Endothelial cell of umbilical vein (primary cell): Measurements from ENCODE around the gene DOLPP1. TPM values are rescaled to one million over a fixed set of nuclear protein-coding genes. Genes with fewer than 3 reads are reported as not detected.

Source experiments
- BruUV-seq: library from RNA; stranded (reverse); fragments of 400-500 nt; replicated peaks from 2 replicates; lab custom pipeline; 2021; lab: Mats Ljungman, UMichigan
- CTCF ChIA-PET: fragments of 300-600, 350-600 bp; sonication (Branson Sonifier 250); formaldehyde crosslinking; loops from one replicate; lab custom pipeline; 2021; ENCODE audit warnings: antibody characterized with exemption, inconsistent platforms; lab: Charles Lee
- POLR2A ChIA-PET: fragments of 300-600, 350-600 bp; sonication (Branson Sonifier 250); formaldehyde crosslinking; loops from one replicate; lab custom pipeline; 2021; ENCODE audit warnings: antibody characterized with exemption, inconsistent platforms; lab: Charles Lee
- DNase-seq: peaks from one replicate; pipeline ENCODE4 v3.0.0-alpha.2; 2011; ENCODE audit warnings: low read depth, low spot score
- FAIRE-seq: peaks from 2 replicates; lab custom pipeline; 2011; peaks lifted over from hg19 to GRCh38; lab: Jason Lieb, UNC
- H2AFZ ChIP-seq: 2 replicates; pipeline ENCODE4 v1.6.0; 2012; ENCODE audit warnings: low read depth, low read length, control low read depth, inconsistent platforms
- H3K27ac ChIP-seq: 2 replicates; pipeline ENCODE4 v1.5.1; 2011; ENCODE audit warnings: low read depth, mild to moderate bottlenecking, control low read depth, low read length, moderate library complexity; ENCODE audit not compliant: insufficient read depth
- H3K27me3 ChIP-seq, 2 experiments: 2 replicates each; pipeline versions ENCODE4 v1.6.0 to v1.6.1; 2011; ENCODE audit warnings: low read length in 2 of 2, mixed read lengths in 1 of 2; ENCODE audit not compliant: control insufficient read depth in 2 of 2, insufficient read depth in 2 of 2
- H3K36me3 ChIP-seq, 2 experiments: 2 replicates in 1 of 2; 3 replicates in 1 of 2; pipeline ENCODE4 v1.5.1; 2011; ENCODE audit warnings: low read length in 2 of 2, mild to moderate bottlenecking in 1 of 2, moderate library complexity in 1 of 2; ENCODE audit not compliant: control insufficient read depth in 2 of 2, insufficient read depth in 2 of 2; ENCODE audit errors: extremely low read depth in 1 of 2
- H3K4me1 ChIP-seq: 3 replicates; pipeline ENCODE4 v1.5.1; 2011; ENCODE audit warnings: mild to moderate bottlenecking, low read length; ENCODE audit not compliant: control insufficient read depth, insufficient read depth; ENCODE audit errors: extremely low read depth
- H3K4me2 ChIP-seq: 2 replicates; pipeline ENCODE4 v1.6.1; 2011; ENCODE audit warnings: low read length, control low read depth, mixed read lengths; ENCODE audit not compliant: insufficient read depth
- H3K4me3 ChIP-seq, 3 experiments: fragments of 200-600 bp in 1 of 3; sonication (generic), shearing (Covaris generic) in 1 of 3; replicated peaks in 1 of 3; 2 replicates each; pipeline ENCODE4 v1.5.1; 2011 to 2016; ENCODE audit warnings: control low read depth in 3 of 3, low read length in 3 of 3, mild to moderate bottlenecking in 2 of 3, inconsistent platforms in 1 of 3, low read depth in 1 of 3, moderate library complexity in 1 of 3; ENCODE audit not compliant: insufficient read depth in 1 of 3
- H3K79me2 ChIP-seq: 2 replicates; pipeline ENCODE4 v1.6.0; 2012; ENCODE audit warnings: low read length, inconsistent platforms; ENCODE audit not compliant: control insufficient read depth, insufficient read depth
- H3K9ac ChIP-seq: replicated peaks from 2 replicates; pipeline ENCODE3; 2011; ENCODE audit warnings: low read length, control low read depth; ENCODE audit not compliant: insufficient read depth; ENCODE audit errors: extremely low read depth
- H3K9me1 ChIP-seq: replicated peaks from 3 replicates; pipeline ENCODE4 v1.6.0; 2011; ENCODE audit warnings: mild to moderate bottlenecking, low read length; ENCODE audit not compliant: control insufficient read depth, insufficient read depth; ENCODE audit errors: extremely low read depth
- H3K9me3 ChIP-seq: replicated peaks from 2 replicates; pipeline ENCODE4 v1.5.1; 2012; ENCODE audit warnings: low read length, inconsistent platforms; ENCODE audit not compliant: control insufficient read depth, insufficient read depth
- H4K20me1 ChIP-seq: replicated peaks from 2 replicates; pipeline ENCODE3; 2011; ENCODE audit warnings: mild to moderate bottlenecking, low read length; ENCODE audit not compliant: control insufficient read depth, insufficient read depth; ENCODE audit errors: extremely low read depth
- EZH2 ChIP-seq: IDR thresholded peaks from 2 replicates; pipeline ENCODE4 v1.6.1; 2012; ENCODE audit warnings: borderline replicate concordance, low read depth, mild to moderate bottlenecking, moderate library complexity, low read length, inconsistent platforms; ENCODE audit not compliant: severe bottlenecking
- FOS ChIP-seq: IDR thresholded peaks from 2 replicates; pipeline ENCODE4 v1.6.1; 2011; ENCODE audit warnings: mild to moderate bottlenecking, low read length, moderate library complexity, borderline replicate concordance; ENCODE audit not compliant: insufficient read depth
- GATA2 ChIP-seq: IDR thresholded peaks from 2 replicates; pipeline ENCODE4 v1.7.0; 2011; ENCODE audit warnings: low read depth, mild to moderate bottlenecking, moderate library complexity, mixed read lengths, low read length; ENCODE audit not compliant: insufficient read length, insufficient read depth
- JUN ChIP-seq: IDR thresholded peaks from 2 replicates; pipeline ENCODE4 v1.6.1; 2011; ENCODE audit warnings: borderline replicate concordance, low read depth; ENCODE audit not compliant: insufficient read length, insufficient read depth
- MYC ChIP-seq: IDR thresholded peaks from one replicate; pipeline ENCODE4 v1.6.1; 2011; ENCODE audit warnings: mild to moderate bottlenecking, low read depth, low read length
- POLR2A ChIP-seq: IDR thresholded peaks from 2 replicates; pipeline ENCODE4 v1.6.1; 2012; ENCODE audit warnings: low read depth, mild to moderate bottlenecking, control low read depth, low read length
- POLR2AphosphoS5 ChIP-seq: IDR thresholded peaks from 2 replicates; pipeline ENCODE4 v1.6.1; 2012; ENCODE audit warnings: low read depth, mild to moderate bottlenecking, control low read depth, low read length, moderate library complexity; ENCODE audit not compliant: insufficient read depth
- dilution Hi-C: fragments of 300-500 bp; cut with MboI; formaldehyde crosslinking; loops from one replicate; pipeline ENCODE4 v1.15.0; 2019; ENCODE audit warnings: low sequenced_read_pairs; ENCODE audit not compliant: extremely low pct_ligation_motif_present
- intact Hi-C: fragments of 100-400 bp; cut with micrococcal nuclease; formaldehyde crosslinking; loops from one replicate; pipeline ENCODE4 v1.10.0; 2022
- polyA plus RNA-seq, 4 experiments: library from polyadenylated mRNA; depleted of rRNA in 3 of 4; stranded (reverse) in 3 of 4; unstranded in 1 of 4; fragments of >200 nt; gene quantifications; 2 replicates each; pipeline versions ENCODE4 v1.2.1 to v1.2.3, GENCODE V29; 2011 to 2012; ENCODE audit warnings: missing spikeins in 1 of 4
- total RNA-seq: library from RNA; stranded (reverse); gene quantifications from 2 replicates; pipeline ENCODE4 v1.2.3, GENCODE V29; 2021
- TF ChIP-seq, protein P1 (sequence below): IDR thresholded peaks from 2 replicates; pipeline ENCODE4 v1.6.1; 2011; ENCODE audit not compliant: insufficient read depth, insufficient read length
- TF ChIP-seq, protein P2 (sequence below), 2 donors: IDR thresholded peaks; 1 replicate in 1 of 2; 2 replicates in 1 of 2; pipeline ENCODE4 v1.5.1; 2011; ENCODE audit warnings: low read length in 2 of 2, mild to moderate bottlenecking in 2 of 2, moderate library complexity in 2 of 2, control low read depth in 1 of 2, inconsistent platforms in 1 of 2, low read depth in 1 of 2; ENCODE audit not compliant: insufficient read depth in 1 of 2; ENCODE audit errors: extremely low read depth in 1 of 2

The DOLPP1 gene
- total and polyA plus RNA-seq, 2 donors (not counting 3 experiments of a cell fraction or from before 2014, with no cell fraction given): 17.7 to 28.3 TPM

DNA sequence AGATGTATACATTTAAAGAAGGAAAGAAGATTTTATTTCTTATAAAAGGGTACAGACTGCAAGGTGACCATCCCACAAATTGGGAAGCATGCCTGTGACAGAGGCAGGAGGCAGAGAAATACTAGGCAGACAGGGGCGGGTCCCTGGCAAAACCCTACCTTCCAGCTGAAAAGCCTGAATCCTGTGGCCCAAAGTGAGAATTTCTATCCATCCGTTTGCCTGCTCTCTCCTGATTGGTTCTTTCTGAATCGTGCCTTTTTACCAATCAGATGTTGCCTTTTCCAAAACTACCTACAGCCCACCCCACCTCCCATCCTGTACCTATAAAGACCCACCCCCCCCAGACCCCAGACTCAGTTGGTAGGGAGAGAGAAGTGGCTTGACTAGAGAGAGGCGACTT lies 49.4 kb upstream of the DOLPP1 start:
- no peak for DNase-seq
- Histone ChIP-seq H3K4me2 (no peak overlapping the region), H3K9me3 (no peaks in the 10 kb centered on the region), H3K27ac (no peak overlapping the region), H3K9ac (no peak overlapping the region), H3K36me3 (no peaks in the 10 kb centered on the region), H4K20me1 (no peaks in the 10 kb centered on the region), H3K79me2 (peaks cover 13% of the 10 kb centered on the region), H3K27me3 (no peaks in the 10 kb centered on the region), H2AFZ (no peak overlapping the region), H3K4me3 (no peak overlapping the region), H3K9me1 (no peaks in the 10 kb centered on the region), H3K4me1 (peaks cover 10% of the 10 kb centered on the region)
- POLR2A ChIA-PET: no interaction called here
- FAIRE-seq: no peak
- CTCF ChIA-PET: no interaction called here
- no TSS peak for BruUV-seq
- intact Hi-C loops: no loop called here
- dilution Hi-C loops: no loop called here
- TF ChIP-seq, protein P1, sequence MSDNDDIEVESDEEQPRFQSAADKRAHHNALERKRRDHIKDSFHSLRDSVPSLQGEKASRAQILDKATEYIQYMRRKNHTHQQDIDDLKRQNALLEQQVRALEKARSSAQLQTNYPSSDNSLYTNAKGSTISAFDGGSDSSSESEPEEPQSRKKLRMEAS: no peak
- TF ChIP-seq EZH2 (no peak), JUN (no peak), POLR2A (no peak), POLR2AphosphoS5 (no peak), MYC (no peak), FOS (no peak), GATA2 (no peak)
- TF ChIP-seq, protein P2, sequence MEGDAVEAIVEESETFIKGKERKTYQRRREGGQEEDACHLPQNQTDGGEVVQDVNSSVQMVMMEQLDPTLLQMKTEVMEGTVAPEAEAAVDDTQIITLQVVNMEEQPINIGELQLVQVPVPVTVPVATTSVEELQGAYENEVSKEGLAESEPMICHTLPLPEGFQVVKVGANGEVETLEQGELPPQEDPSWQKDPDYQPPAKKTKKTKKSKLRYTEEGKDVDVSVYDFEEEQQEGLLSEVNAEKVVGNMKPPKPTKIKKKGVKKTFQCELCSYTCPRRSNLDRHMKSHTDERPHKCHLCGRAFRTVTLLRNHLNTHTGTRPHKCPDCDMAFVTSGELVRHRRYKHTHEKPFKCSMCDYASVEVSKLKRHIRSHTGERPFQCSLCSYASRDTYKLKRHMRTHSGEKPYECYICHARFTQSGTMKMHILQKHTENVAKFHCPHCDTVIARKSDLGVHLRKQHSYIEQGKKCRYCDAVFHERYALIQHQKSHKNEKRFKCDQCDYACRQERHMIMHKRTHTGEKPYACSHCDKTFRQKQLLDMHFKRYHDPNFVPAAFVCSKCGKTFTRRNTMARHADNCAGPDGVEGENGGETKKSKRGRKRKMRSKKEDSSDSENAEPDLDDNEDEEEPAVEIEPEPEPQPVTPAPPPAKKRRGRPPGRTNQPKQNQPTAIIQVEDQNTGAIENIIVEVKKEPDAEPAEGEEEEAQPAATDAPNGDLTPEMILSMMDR (IDR thresholded peaks at IDR 0.05; ENCODE audit: extremely low read depth in 1 of 2, insufficient read depth in 1 of 2, low read depth in 1 of 2, low read length in 2 of 2): no peak
